ENCODE results near the gene IL21.
"Not testable (repeated sequence)": the region's sequence is repeated elsewhere in the genome, so short reads cannot be mapped to it uniquely, and the experiment has no call there.

Gene IL21

GRCh38 chr4:122576261-122577188, 44.3 kb downstream of the IL21 start:
- no peak for DNase-seq

GRCh38 chr4:122574347-122574746, 46.5 kb downstream of the IL21 start:
- not testable (repeated sequence) for DNase-seq

- no peak for DNase-seq
These were observed 58.4 kb downstream of the IL21 start for GRCh38 chr4:122562449-122562848.
